HepG2 (cell line): ENCODE measurements around the gene PCDHGA5. TPM values are rescaled to one million over a fixed set of nuclear protein-coding genes. Genes with fewer than 3 reads are reported as not detected.
A peak's percentile ranks its signal among the peaks of the same experiment; 100 is the strongest.

Experiments
- BRCA1 ChIP-seq: sonication (generic); formaldehyde crosslinking; IDR thresholded peaks from 2 replicates; pipeline ENCODE4 v1.4.0; 2020; ENCODE audit warnings: missing genetic modification reagents
- CREB1 ChIP-seq, 2 experiments: fragments of 450-650 bp in 1 of 2; IDR thresholded peaks; 2 replicates each; pipeline ENCODE4 v1.6.1; 2016 to 2017; ENCODE audit warnings: control low read depth in 1 of 2, mild to moderate bottlenecking in 1 of 2, missing compliant biosample characterization in 1 of 2, missing genetic modification characterization in 1 of 2
- FOXC1 ChIP-seq: sonication (generic); formaldehyde crosslinking; IDR thresholded peaks from 2 replicates; pipeline ENCODE4 v1.8.0; 2022; ENCODE audit warnings: mild to moderate bottlenecking, missing genetic modification reagents, borderline replicate concordance
- IRF2 ChIP-seq: IDR thresholded peaks from 2 replicates; pipeline ENCODE4 v1.6.1; 2018; ENCODE audit warnings: missing genetic modification reagents, missing compliant biosample characterization
- KAT7 ChIP-seq: IDR thresholded peaks from 2 replicates; pipeline ENCODE4 v1.6.1; 2018; ENCODE audit warnings: borderline replicate concordance, missing compliant biosample characterization
- KAT8 ChIP-seq: IDR thresholded peaks from 2 replicates; pipeline ENCODE4 v1.6.1; 2016; ENCODE audit warnings: missing genetic modification reagents, missing compliant biosample characterization
- MAFK ChIP-seq, 2 experiments: IDR thresholded peaks in 1 of 2; conservative IDR thresholded peaks in 1 of 2; 2 replicates each; pipeline ENCODE4 v1.6.1; 2011; ENCODE audit warnings: improper control_type of control experiment in 2 of 2, low read length in 2 of 2
- MEF2D ChIP-seq: sonication (generic); formaldehyde crosslinking; IDR thresholded peaks from 2 replicates; pipeline ENCODE4 v1.5.1; 2020; ENCODE audit warnings: mild to moderate bottlenecking, missing genetic modification reagents
- MTA3 ChIP-seq: sonication (generic); formaldehyde crosslinking; IDR thresholded peaks from 2 replicates; pipeline ENCODE4 v1.4.0; 2020; ENCODE audit warnings: missing genetic modification reagents
- MTF1 ChIP-seq: sonication (generic); formaldehyde crosslinking; IDR thresholded peaks from 2 replicates; pipeline ENCODE4 v1.5.0; 2020; ENCODE audit warnings: missing genetic modification reagents
- NFKB2 ChIP-seq: sonication (generic); formaldehyde crosslinking; IDR thresholded peaks from 2 replicates; pipeline ENCODE4 v1.4.0; 2020; ENCODE audit warnings: missing genetic modification reagents, borderline replicate concordance
- PHF8 ChIP-seq: sonication (generic); formaldehyde crosslinking; IDR thresholded peaks from 2 replicates; pipeline ENCODE4 v1.5.0; 2020; ENCODE audit warnings: missing genetic modification reagents
- POLR2A ChIP-seq, 2 experiments: IDR thresholded peaks; 2 replicates each; pipeline ENCODE4 v1.6.1; 2011; ENCODE audit warnings: low read depth in 2 of 2, low read length in 2 of 2, mild to moderate bottlenecking in 1 of 2, moderate library complexity in 1 of 2; ENCODE audit not compliant: insufficient read depth in 1 of 2
- RFX5 ChIP-seq: IDR thresholded peaks from 2 replicates; pipeline ENCODE4 v1.6.1; 2011; ENCODE audit warnings: low read depth, low read length, improper control_type of control experiment
- SP4 ChIP-seq: sonication (generic); formaldehyde crosslinking; IDR thresholded peaks from 2 replicates; pipeline ENCODE4 v1.8.1; 2023; ENCODE audit warnings: mild to moderate bottlenecking, missing genetic modification reagents
- SRF ChIP-seq: IDR thresholded peaks from 2 replicates; pipeline ENCODE4 v1.6.1; 2011; ENCODE audit warnings: mild to moderate bottlenecking, low read depth, low read length, moderate library complexity
- XRCC5 ChIP-seq: fragments of 200-400 bp; formaldehyde crosslinking; optimal IDR thresholded peaks from 2 replicates; pipeline ENCODE3; 2017; ENCODE audit warnings: mild to moderate bottlenecking, low read length
- ZBTB1 ChIP-seq: sonication (generic); formaldehyde crosslinking; IDR thresholded peaks from 2 replicates; pipeline ENCODE4 v1.4.0; 2020; ENCODE audit warnings: missing genetic modification reagents, borderline replicate concordance
- ZMYM4 ChIP-seq: sonication (generic); formaldehyde crosslinking; IDR thresholded peaks from 2 replicates; pipeline ENCODE4 v1.8.1; 2023; ENCODE audit warnings: mild to moderate bottlenecking, missing genetic modification reagents
- ZNF329 ChIP-seq: sonication (generic); formaldehyde crosslinking; IDR thresholded peaks from 2 replicates; pipeline ENCODE4 v1.9.0; 2021; ENCODE audit warnings: low read depth, mild to moderate bottlenecking, missing genetic modification reagents
- ZNF331 ChIP-seq: sonication (generic); formaldehyde crosslinking; IDR thresholded peaks from 2 replicates; pipeline ENCODE4 v1.4.0; 2020; ENCODE audit warnings: missing genetic modification reagents
- polyA plus RNA-seq, 8 experiments: library from polyadenylated mRNA; depleted of rRNA in 3 of 8; stranded (reverse) in 7 of 8; unstranded in 1 of 8; fragments of >200 nt; fragmentation: Illumina TruSeq in 4 of 8; extraction: Trizol in 4 of 8; gene quantifications; 2 replicates each; pipeline versions ENCODE4 v1.2.1 to v1.2.3, GENCODE V29; 2011 to 2016; ENCODE audit warnings: low read depth in 4 of 8, missing spikeins in 1 of 8, mixed read lengths in 1 of 8; ENCODE audit not compliant: insufficient read depth in 1 of 8
- total RNA-seq, 5 experiments: library from RNA; depleted of rRNA; stranded (reverse); fragments of >200 nt; fragmentation: Illumina TruSeq; extraction: Trizol; gene quantifications; 2 replicates each; pipeline ENCODE4 v1.2.3, GENCODE V29; 2016; ENCODE audit warnings: low read depth in 1 of 5
- TF ChIP-seq, protein P1 (sequence below): IDR thresholded peaks from 2 replicates; pipeline ENCODE4 v1.4.0; 2020; ENCODE audit warnings: mild to moderate bottlenecking, missing genetic modification reagents
- TF ChIP-seq, protein P2 (sequence below): sonication (generic); formaldehyde crosslinking; IDR thresholded peaks from 2 replicates; pipeline ENCODE4 v1.5.0; 2020; ENCODE audit warnings: missing genetic modification reagents
- TF ChIP-seq, protein P3 (sequence below): sonication (generic); formaldehyde crosslinking; conservative IDR thresholded peaks from 2 replicates; pipeline ENCODE4 v1.5.0; 2020; ENCODE audit warnings: missing genetic modification reagents

The PCDHGA5 gene
- total and polyA plus RNA-seq, 2 of the 13 experiments (the other 11 are each of a cell fraction or from before 2014, with no cell fraction given): 0.27 to 0.32 TPM

DNA sequence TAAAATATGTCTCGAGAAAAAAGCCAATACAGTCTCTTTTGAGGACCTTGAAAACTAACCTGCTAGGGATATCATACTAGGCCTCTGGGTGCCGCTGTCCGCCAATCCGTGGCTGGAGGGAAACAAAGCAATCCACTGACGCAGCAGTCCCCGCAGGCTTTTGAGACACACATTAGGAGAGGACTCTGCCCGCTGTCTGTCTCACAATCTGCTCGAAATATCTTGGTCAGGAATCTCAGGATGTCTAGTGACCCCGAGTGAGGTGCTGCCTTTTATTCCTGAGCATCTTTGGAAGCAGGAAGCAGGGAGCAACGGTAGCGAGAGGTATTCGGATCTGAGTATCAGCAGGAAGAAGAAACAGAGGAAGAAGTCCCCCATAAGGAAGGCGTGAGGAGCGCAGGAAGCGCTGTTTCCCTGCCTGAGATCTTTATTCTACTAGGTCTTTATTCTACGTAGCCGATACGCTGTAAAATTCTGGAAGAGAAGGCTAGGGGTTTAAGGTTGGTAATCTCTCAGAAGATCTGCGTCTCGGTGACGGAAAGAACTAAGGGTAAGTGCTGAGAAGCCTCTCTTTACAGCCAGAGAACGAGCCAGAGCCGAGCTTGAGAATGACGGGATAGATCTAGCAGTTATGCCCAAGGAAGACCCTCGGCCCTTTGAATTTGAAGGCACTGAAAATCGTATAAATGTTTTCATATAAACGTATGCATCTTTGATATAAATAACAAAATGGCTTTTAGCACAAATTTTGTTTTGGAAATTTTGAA lies 37.7 kb upstream of the PCDHGA5 start (continued):
- TF ChIP-seq KAT8: 0 out of 2 replicates have a peak, but pooled peaks have one; percentile 20
- peak; percentile 34; the same call in 1 of the 2 replicates for TF ChIP-seq SP4 (CRISPR knock-in tag)
- no peak for TF ChIP-seq ZNF329 (CRISPR knock-in tag)
- TF ChIP-seq, protein P1, sequence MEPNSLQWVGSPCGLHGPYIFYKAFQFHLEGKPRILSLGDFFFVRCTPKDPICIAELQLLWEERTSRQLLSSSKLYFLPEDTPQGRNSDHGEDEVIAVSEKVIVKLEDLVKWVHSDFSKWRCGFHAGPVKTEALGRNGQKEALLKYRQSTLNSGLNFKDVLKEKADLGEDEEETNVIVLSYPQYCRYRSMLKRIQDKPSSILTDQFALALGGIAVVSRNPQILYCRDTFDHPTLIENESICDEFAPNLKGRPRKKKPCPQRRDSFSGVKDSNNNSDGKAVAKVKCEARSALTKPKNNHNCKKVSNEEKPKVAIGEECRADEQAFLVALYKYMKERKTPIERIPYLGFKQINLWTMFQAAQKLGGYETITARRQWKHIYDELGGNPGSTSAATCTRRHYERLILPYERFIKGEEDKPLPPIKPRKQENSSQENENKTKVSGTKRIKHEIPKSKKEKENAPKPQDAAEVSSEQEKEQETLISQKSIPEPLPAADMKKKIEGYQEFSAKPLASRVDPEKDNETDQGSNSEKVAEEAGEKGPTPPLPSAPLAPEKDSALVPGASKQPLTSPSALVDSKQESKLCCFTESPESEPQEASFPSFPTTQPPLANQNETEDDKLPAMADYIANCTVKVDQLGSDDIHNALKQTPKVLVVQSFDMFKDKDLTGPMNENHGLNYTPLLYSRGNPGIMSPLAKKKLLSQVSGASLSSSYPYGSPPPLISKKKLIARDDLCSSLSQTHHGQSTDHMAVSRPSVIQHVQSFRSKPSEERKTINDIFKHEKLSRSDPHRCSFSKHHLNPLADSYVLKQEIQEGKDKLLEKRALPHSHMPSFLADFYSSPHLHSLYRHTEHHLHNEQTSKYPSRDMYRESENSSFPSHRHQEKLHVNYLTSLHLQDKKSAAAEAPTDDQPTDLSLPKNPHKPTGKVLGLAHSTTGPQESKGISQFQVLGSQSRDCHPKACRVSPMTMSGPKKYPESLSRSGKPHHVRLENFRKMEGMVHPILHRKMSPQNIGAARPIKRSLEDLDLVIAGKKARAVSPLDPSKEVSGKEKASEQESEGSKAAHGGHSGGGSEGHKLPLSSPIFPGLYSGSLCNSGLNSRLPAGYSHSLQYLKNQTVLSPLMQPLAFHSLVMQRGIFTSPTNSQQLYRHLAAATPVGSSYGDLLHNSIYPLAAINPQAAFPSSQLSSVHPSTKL (CRISPR knock-in tag): peak; percentile 38; the same call in 1 of the 2 replicates
- no peak for TF ChIP-seq ZNF331 (CRISPR knock-in tag)
- TF ChIP-seq PHF8: no peak
- TF ChIP-seq SRF: no peak
- TF ChIP-seq, protein P2, sequence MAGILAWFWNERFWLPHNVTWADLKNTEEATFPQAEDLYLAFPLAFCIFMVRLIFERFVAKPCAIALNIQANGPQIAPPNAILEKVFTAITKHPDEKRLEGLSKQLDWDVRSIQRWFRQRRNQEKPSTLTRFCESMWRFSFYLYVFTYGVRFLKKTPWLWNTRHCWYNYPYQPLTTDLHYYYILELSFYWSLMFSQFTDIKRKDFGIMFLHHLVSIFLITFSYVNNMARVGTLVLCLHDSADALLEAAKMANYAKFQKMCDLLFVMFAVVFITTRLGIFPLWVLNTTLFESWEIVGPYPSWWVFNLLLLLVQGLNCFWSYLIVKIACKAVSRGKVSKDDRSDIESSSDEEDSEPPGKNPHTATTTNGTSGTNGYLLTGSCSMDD: no peak
- no peak for TF ChIP-seq ZBTB1 (CRISPR knock-in tag)
- no peak for TF ChIP-seq IRF2 (CRISPR knock-in tag)
- TF ChIP-seq BRCA1: no peak
- no peak for TF ChIP-seq CREB1 (IDR thresholded peaks at IDR 0.05)
- no peak for TF ChIP-seq CREB1 (CRISPR knock-in tag; IDR thresholded peaks at IDR 0.05)
- TF ChIP-seq NFKB2: no peak
- no peak for TF ChIP-seq MEF2D (CRISPR knock-in tag)
- 0 out of 2 replicates have a peak, but pooled peaks have one; percentile 35 for TF ChIP-seq KAT7 (CRISPR knock-in tag)
- no peak; the same call in 1 of the 2 replicates for TF ChIP-seq FOXC1 (CRISPR knock-in tag)
- peak in 1 of 2 experiments; percentile 39; a peak in 1 of 4 replicates for TF ChIP-seq POLR2A (IDR thresholded peaks at IDR 0.05; ENCODE audit: insufficient read depth in 1 of 2, low read depth in 2 of 2, low read length in 2 of 2)
- TF ChIP-seq MAFK (conservative IDR thresholded peaks at IDR 0.05 in 1 of 2, IDR thresholded peaks at IDR 0.05 in 1 of 2; ENCODE audit: low read length in 2 of 2): 0 out of 4 replicates have a peak, but pooled peaks of 1 of the 2 experiments have one; percentile 21
- peak; percentile 48 for TF ChIP-seq XRCC5
- TF ChIP-seq ZMYM4 (CRISPR knock-in tag): 0 out of 2 replicates have a peak, but pooled peaks have one; percentile 13
- no peak for TF ChIP-seq MTA3 (CRISPR knock-in tag)
- no peak for TF ChIP-seq RFX5
- TF ChIP-seq MTF1 (CRISPR knock-in tag): no peak
- TF ChIP-seq, protein P3, sequence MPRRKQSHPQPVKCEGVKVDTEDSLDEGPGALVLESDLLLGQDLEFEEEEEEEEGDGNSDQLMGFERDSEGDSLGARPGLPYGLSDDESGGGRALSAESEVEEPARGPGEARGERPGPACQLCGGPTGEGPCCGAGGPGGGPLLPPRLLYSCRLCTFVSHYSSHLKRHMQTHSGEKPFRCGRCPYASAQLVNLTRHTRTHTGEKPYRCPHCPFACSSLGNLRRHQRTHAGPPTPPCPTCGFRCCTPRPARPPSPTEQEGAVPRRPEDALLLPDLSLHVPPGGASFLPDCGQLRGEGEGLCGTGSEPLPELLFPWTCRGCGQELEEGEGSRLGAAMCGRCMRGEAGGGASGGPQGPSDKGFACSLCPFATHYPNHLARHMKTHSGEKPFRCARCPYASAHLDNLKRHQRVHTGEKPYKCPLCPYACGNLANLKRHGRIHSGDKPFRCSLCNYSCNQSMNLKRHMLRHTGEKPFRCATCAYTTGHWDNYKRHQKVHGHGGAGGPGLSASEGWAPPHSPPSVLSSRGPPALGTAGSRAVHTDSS (CRISPR knock-in tag): no peak
